Amniotic epithelial cell (primary cell): ENCODE measurements around the gene PBRM1.
"Not testable (repeated sequence)": the region's sequence is repeated elsewhere in the genome, so short reads cannot be mapped to it uniquely, and the experiment has no call there.

Source experiments
- DNase-seq: peaks from one replicate; pipeline ENCODE4 v3.0.0-alpha.2; 2010; ENCODE audit warnings: low read depth

Gene PBRM1

GRCh38 chr3:52685709-52686691, at the start of gene PBRM1, which contains the start of gene GNL3:
Gene PBRM1 (minus strand): TSS chr3:52685913.
Gene GNL3 (plus strand): TSS chr3:52686032. CDS start chr3:52686093, 61 bp downstream.
- peak; percentile 94 for DNase-seq

- DNase-seq = no peak
These were observed 47.7 kb upstream of the PBRM1 start for GRCh38 chr3:52733256-52733891.

- no peak for DNase-seq
These were observed 45.9 kb upstream of the PBRM1 start for GRCh38 chr3:52731590-52731989.

DNA sequence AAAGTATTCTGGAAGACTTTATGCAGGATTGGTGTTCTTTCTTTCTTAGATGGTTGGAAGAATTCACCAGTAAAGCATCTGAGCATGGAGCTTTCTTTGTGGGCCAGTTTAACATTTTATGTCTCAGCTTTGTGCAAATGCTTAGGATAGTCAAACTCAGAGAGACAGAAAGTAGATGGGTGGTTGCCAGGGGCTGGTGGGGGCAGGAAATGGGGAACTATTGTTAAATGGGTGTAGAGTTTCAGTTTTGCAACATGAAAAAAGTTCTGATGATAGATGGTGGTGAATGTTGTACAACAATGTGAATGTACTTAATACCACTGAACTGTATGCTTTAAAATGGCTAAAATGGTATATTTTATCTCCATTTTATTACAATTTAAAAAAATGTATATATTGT, 45.0 kb upstream of the PBRM1 start:
- DNase-seq = no peak

DNA sequence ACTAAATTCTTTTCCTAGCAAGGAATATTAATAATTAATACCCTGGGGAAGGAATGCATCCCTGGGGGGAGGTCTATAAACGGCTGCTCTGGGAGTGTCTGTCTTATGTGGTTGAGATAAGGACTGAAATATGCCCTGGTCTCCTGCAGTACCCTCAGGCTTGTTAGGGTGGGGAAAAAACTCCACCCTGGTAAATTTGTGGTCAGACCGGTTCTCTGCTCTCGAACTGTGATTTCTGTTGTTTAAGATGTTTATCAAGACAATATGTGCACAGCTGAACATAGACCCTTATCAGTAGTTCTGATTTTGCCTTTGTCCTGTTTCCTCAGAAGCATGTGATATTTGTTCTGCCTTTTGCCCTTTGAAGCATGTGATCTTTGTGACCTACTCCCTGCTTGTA, 43.0 kb upstream of the PBRM1 start:
- not testable (repeated sequence) for DNase-seq

- peak; percentile 15 for DNase-seq
These were observed 38.8 kb upstream of the PBRM1 start for GRCh38 chr3:52724511-52724910.

- DNase-seq = no peak
These were observed 38.2 kb upstream of the PBRM1 start for GRCh38 chr3:52723935-52724334.

DNA sequence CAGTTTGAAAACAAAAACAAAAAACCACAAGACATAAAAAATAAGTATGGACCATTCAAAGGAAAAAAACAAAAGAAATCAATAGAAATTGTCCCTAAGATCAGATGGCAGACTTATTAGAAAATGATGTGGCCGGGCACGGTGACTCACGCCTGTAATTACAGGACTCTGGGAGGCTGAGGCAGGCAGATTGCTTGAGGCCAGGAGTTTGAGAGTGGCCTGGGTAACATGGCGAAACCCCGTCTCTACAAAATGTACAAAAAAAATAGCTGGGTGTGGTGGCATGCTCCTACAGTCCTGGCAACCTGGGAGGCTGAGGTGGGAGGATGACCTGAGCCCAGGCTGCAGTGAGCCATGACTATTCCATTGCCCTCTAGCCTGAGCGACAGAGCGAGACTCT, 36.8 kb upstream of the PBRM1 start:
- DNase-seq = no peak

- DNase-seq = no peak
These were observed 36.0 kb upstream of the PBRM1 start for GRCh38 chr3:52721730-52722008.

GRCh38 chr3:52721002-52721729, 35.5 kb upstream of the PBRM1 start:
- DNase-seq = no peak

GRCh38 chr3:52719618-52720017, 33.9 kb upstream of the PBRM1 start:
- DNase-seq = no peak

- DNase-seq = no peak
These were observed 30.1 kb upstream of the PBRM1 start for GRCh38 chr3:52715714-52716305.

- no peak for DNase-seq
These were observed 28.9 kb upstream of the PBRM1 start for GRCh38 chr3:52714335-52715302.

DNA sequence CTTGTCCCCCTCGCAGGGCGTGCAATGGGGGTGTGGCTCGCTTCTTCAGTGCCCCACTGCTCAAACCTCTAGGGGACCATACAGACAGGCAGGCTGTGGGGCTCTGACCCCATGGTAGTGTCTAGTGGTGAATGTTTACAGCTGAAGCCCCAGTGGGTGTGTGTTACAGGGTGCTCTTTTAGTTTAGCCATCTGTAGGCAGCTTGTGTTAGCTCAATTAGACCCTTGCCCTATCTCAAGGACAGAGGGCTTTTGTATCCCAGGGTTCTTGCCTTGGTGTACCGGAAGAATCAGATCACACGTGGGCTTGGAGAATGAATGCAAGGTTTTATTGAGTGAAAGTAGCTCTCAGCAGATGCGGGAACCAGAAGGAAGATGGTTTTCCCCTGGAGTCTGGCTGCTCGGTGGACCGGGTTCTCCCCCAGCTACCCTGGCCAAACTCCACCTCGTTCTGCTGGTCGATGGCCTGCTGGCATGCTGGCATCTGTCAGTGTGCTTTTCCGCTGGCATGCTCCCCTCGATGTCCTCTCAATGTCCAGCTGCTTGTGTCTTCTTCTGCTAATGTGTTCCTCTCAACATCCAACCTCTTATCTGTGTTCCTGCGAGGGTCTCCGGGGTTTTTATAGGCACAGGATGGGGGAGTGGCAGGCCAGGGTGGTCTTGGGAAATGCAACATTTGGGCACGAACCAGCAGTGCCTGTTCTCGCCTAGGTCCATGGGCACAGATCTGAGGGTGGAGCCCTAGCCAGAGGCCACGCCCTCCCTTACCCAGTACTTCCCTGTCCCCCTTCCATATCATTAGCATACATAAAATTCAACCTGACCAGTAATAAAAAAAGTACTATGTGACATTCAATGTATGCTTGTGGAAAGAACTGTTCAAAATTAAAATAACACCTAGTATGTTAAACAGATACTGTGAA, 26.8 kb upstream of the PBRM1 start:
- no peak for DNase-seq

- DNase-seq = no peak
These were observed 24.8 kb upstream of the PBRM1 start for GRCh38 chr3:52710512-52710911.

- DNase-seq = no peak
These were observed 21.9 kb upstream of the PBRM1 start for GRCh38 chr3:52707585-52707984.

DNA sequence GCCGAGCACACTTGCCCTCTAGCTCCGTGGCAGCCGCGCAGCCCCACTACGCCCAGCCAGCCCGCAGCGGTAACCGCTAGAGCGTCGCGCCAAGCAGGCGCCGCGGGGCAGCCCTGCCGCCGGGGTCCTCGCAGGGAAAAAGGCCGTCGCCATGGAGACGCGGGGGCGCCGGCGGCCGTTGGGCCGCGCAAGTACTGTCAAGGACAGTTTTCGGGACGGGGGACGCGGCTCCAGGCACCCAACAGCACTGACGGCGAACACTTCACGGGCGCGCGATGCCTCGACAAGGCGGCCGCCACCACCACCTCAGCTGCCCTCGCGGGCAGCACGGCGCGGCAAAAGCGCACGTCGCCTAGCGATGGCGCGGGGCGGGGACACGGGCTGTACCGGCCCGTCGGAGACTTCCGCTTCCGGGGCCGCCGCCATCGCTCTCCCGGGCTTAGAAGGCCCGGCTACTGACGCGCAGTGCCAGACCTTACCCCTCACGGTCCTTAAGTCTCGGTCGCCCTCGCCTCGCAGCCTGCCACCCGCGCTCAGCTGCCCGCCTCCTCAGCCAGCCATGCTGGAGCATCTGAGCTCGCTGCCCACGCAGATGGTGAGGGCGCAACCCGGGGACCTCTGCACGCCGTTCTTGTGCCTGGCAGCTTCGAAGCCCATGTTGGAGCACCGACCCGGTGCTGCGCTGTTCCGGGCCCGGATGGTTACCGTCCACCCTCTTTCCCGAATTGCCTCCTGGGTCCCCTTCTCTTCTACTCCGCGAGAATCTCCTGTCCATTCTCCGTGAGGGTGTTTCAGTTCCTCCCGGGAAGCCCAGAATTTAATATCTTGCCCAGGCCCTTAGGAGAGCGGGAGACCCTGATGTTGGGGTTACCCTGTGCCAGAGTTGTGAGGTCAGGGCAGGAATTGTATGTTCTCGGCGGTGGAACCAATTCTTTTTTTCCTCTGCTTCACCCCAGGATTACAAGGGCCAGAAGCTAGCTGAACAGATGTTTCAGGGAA, 20.3 kb upstream of the PBRM1 start, which contains the start of the genes GLT8D1 and SPCS1:
Gene GLT8D1 (minus strand): TSS at position 104 of the 999 bp plus-strand sequence. CDS start 5,331 bp downstream, outside the sequence.
Gene SPCS1 (plus strand): TSS at position 419 of the 999 bp plus-strand sequence. CDS start 141 bp downstream, at position 560.
- peak; percentile 74 for DNase-seq

DNA sequence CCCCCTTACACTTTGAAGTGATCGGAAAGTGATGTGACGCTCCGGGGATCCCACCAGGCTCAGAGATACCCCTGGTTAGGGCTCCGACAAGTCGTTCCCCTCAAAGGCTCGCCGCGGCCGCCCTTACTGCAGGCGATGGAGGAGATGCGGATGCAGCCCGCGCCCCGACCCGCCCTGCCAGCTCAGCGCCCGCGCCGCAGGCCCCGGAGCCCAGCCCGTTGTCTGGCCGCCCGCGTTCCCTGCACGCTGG, 19.6 kb upstream of the PBRM1 start:
- no peak for DNase-seq
